Lower lobe of right lung (tissue), 2 donors: Measurements from ENCODE around the gene GAREM1. TPM values are rescaled to one million over a fixed set of nuclear protein-coding genes. Genes with fewer than 3 reads are reported as not detected.
A peak's percentile ranks its signal among the peaks of the same experiment; 100 is the strongest.

Source experiments
- ATAC-seq, 2 donors: fragments of 200-7000 bp; cut with Tn5 transposase; one replicate each; pipeline ENCODE4 v1.9.1; 2020 to 2022; ENCODE audit warnings: mild to moderate bottlenecking in 2 of 2, moderate library complexity in 2 of 2
- DNase-seq: peaks from one replicate; pipeline ENCODE4 v3.0.0-alpha.2; 2020
- H3K27ac ChIP-seq: fragments of 200-600 bp; one replicate; pipeline ENCODE4 v1.8.0; 2022
- H3K27me3 ChIP-seq: fragments of 200-600 bp; one replicate; pipeline ENCODE4 v1.8.0; 2022; ENCODE audit warnings: low read depth
- H3K36me3 ChIP-seq: fragments of 200-600 bp; one replicate; pipeline ENCODE4 v1.8.0; 2022; ENCODE audit warnings: mild to moderate bottlenecking
- H3K4me1 ChIP-seq: fragments of 200-600 bp; one replicate; pipeline ENCODE4 v1.8.0; 2022
- H3K4me3 ChIP-seq: fragments of 200-600 bp; one replicate; pipeline ENCODE4 v1.8.0; 2022; ENCODE audit warnings: mild to moderate bottlenecking
- H3K9me3 ChIP-seq: fragments of 200-600 bp; one replicate; pipeline ENCODE4 v1.8.0; 2022
- CTCF ChIP-seq: fragments of 200-600 bp; IDR thresholded peaks from one replicate; pipeline ENCODE4 v1.8.0; 2022; ENCODE audit warnings: antibody characterized with exemption, mild to moderate bottlenecking
- intact Hi-C: fragments of 100-400 bp; cut with DNase I; formaldehyde crosslinking; loops from one replicate; pipeline ENCODE4 v1.11.0; 2022
- total RNA-seq: library from RNA; stranded (reverse); fragmentation: NEBNext Ultra II Directional; extraction: Animal tissue kit (Norgen Biotek cat#: 25700); gene quantifications from one replicate; pipeline ENCODE4 v1.2.1, GENCODE V29; 2021
- donor health status: DM: no; HTN: yes; CAD: no; lungs with severe emphysema.

GAREM1 gene
- total RNA-seq, 1 donor from 2014 or later = 10.3 TPM

GRCh38 chr18:32261003-32261402, 209.7 kb downstream of the GAREM1 start:
- no peak for TF ChIP-seq CTCF
- Histone ChIP-seq H3K4me3 (no peak overlapping the region), H3K27ac (no peak overlapping the region), H3K9me3 (no peaks in the 10 kb centered on the region), H3K27me3 (no peaks in the 10 kb centered on the region), H3K36me3 (no peaks in the 10 kb centered on the region), H3K4me1 (no peaks in the 10 kb centered on the region)
- intact Hi-C loops = no loop called here
- ATAC-seq (no peak), DNase-seq (no peak)

- Histone ChIP-seq H3K27me3 (no peaks in the 10 kb centered on the region), H3K36me3 (no peaks in the 10 kb centered on the region), H3K4me1 (no peaks in the 10 kb centered on the region), H3K9me3 (no peaks in the 10 kb centered on the region), H3K4me3 (no peak overlapping the region), H3K27ac (no peak overlapping the region)
- intact Hi-C loops = no loop called here
- DNase-seq (no peak), ATAC-seq (no peak)
- no peak for TF ChIP-seq CTCF
These were observed 211.1 kb downstream of the GAREM1 start for GRCh38 chr18:32259553-32259952.

DNA sequence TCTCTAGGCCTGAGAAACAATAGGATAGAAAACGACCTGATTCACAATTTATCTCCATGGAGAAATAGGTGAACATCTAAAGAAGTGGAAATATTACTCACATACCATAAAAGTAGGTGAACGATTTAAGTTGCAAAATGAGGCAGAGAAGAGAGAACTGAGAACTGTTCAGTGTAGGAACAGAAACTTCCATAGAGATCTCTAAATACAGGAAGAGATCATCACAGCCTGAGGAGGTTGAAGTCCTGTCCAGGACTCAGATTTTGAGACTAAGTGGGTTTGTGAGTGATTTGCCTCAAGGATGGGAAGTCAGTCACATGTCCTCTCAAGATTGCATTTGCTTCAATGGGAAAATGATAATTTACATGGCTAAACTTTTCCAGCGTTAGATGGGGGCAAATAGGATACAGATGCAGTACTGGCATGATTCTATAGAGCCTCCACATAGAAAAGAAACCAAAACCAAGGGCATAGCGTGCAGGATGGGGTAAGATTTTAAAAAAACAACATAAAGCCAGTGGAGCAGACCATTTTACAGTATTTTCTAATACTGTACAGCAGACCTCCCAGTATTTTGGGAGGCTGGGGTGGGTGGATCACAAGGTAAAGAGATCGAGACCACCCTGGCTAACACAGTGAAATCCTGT, 212.0 kb downstream of the GAREM1 start:
- H3K4me3 ChIP-seq = no peak overlapping the region
- intact Hi-C loops = no loop called here
- no peaks in the 10 kb centered on the region for H3K4me1 ChIP-seq
- H3K36me3 ChIP-seq = no peaks in the 10 kb centered on the region
- DNase-seq (no peak), ATAC-seq (no peak)
- H3K27ac ChIP-seq = no peak overlapping the region
- H3K27me3 ChIP-seq = no peaks in the 10 kb centered on the region
- no peak for TF ChIP-seq CTCF
- H3K9me3 ChIP-seq = no peaks in the 10 kb centered on the region

GRCh38 chr18:32258148-32258547, 212.5 kb downstream of the GAREM1 start:
- H3K9me3 ChIP-seq = no peaks in the 10 kb centered on the region
- no peak overlapping the region for H3K4me3 ChIP-seq
- no peaks in the 10 kb centered on the region for H3K36me3 ChIP-seq
- ATAC-seq (no peak), DNase-seq (no peak)
- H3K4me1 ChIP-seq = no peaks in the 10 kb centered on the region
- H3K27me3 ChIP-seq = no peaks in the 10 kb centered on the region
- intact Hi-C loops = no loop called here
- no peak overlapping the region for H3K27ac ChIP-seq
- no peak for TF ChIP-seq CTCF

DNA sequence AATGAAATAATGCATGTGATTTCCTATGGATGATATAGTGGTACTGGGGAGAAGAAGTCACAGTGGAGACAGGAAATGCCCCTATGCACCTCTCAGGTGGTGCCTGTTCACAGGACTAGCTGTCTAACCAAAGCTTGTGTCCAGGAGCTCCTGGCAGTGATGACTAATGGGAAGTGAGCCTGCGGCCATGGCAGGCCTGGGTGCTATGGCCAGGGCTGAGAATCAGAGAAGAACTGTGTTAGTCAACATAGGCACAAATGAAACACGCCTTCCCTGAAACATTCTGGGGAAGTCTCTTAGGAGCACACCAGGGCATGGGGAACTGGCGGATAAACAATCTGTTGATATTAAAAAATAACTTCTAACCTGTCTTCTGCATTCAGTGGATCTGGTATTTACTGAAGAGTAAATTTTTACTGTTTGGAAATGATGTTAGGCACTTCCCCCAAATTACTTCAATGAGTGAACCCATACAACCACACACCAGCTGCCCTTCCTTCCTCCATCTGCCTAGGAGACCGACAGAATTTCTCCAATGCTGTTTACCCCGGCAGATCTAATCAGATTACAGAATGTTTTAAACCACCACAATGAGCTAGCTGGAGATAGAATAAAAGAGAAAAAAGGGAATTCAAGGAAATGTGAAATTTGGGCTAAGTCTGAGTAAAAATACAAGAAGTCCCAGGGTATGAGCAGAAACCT, 213.4 kb downstream of the GAREM1 start:
- ATAC-seq (peak in 1 of 2 donors; percentile 45), DNase-seq (no peak)
- no peaks in the 10 kb centered on the region for H3K4me1 ChIP-seq
- H3K27ac ChIP-seq = no peak overlapping the region
- no peaks in the 10 kb centered on the region for H3K36me3 ChIP-seq
- no peaks in the 10 kb centered on the region for H3K27me3 ChIP-seq
- H3K9me3 ChIP-seq = no peaks in the 10 kb centered on the region
- no peak overlapping the region for H3K4me3 ChIP-seq
- intact Hi-C loops = no loop called here
- TF ChIP-seq CTCF = no peak
